GM23338 (cell line): Measurements from ENCODE around the gene SAPCD1.

Source experiments
- CREB1 ChIP-seq: fragments of 250-450 bp; sonication (Bioruptor Pico); IDR thresholded peaks from 2 replicates; pipeline ENCODE4 v1.5.0; 2020; ENCODE audit warnings: low read depth, mild to moderate bottlenecking, moderate library complexity
- EZH2phosphoT487 ChIP-seq: fragments of 200-600 bp; sonication (generic); IDR thresholded peaks from one replicate; pipeline ENCODE4 v1.8.1; 2018; ENCODE audit warnings: antibody characterized with exemption; ENCODE audit not compliant: unreplicated experiment
- POLR2AphosphoS5 ChIP-seq: IDR thresholded peaks from 2 replicates; pipeline ENCODE4 v1.6.1; 2016; ENCODE audit warnings: antibody characterized with exemption, low read depth
- TF ChIP-seq, protein P1 (sequence below): fragments of 250-450 bp; sonication (Bioruptor Pico); IDR thresholded peaks from 2 replicates; pipeline ENCODE4 v1.5.0; 2020; ENCODE audit warnings: mild to moderate bottlenecking, moderate library complexity
- TF ChIP-seq, protein P2 (sequence below): IDR thresholded peaks from one replicate; pipeline ENCODE4 v1.6.1; 2018; ENCODE audit warnings: antibody characterized with exemption; ENCODE audit not compliant: unreplicated experiment

DNA sequence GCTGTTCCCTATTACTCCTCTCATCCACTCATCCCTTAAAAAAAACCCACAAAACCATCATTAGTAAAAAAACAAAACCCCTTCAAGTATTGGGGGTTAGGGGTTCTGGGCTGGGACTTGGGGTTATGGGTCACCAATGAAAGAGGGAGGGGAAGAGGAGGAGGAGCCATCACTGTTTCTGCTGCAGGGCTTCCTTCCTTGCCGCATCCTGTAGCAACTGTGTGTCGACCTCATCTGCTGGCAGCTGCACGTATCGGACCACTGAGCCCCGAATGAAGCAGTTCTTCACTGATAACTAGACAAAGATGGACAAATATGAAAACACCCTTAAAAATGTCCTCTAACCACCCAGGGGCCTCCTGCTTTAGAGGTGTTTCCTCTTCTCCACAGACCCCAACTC lies 35.1 kb downstream of the SAPCD1 start:
- TF ChIP-seq CREB1 (no peak), EZH2phosphoT487 (no peak), POLR2AphosphoS5 (no peak)
- TF ChIP-seq, protein P1, sequence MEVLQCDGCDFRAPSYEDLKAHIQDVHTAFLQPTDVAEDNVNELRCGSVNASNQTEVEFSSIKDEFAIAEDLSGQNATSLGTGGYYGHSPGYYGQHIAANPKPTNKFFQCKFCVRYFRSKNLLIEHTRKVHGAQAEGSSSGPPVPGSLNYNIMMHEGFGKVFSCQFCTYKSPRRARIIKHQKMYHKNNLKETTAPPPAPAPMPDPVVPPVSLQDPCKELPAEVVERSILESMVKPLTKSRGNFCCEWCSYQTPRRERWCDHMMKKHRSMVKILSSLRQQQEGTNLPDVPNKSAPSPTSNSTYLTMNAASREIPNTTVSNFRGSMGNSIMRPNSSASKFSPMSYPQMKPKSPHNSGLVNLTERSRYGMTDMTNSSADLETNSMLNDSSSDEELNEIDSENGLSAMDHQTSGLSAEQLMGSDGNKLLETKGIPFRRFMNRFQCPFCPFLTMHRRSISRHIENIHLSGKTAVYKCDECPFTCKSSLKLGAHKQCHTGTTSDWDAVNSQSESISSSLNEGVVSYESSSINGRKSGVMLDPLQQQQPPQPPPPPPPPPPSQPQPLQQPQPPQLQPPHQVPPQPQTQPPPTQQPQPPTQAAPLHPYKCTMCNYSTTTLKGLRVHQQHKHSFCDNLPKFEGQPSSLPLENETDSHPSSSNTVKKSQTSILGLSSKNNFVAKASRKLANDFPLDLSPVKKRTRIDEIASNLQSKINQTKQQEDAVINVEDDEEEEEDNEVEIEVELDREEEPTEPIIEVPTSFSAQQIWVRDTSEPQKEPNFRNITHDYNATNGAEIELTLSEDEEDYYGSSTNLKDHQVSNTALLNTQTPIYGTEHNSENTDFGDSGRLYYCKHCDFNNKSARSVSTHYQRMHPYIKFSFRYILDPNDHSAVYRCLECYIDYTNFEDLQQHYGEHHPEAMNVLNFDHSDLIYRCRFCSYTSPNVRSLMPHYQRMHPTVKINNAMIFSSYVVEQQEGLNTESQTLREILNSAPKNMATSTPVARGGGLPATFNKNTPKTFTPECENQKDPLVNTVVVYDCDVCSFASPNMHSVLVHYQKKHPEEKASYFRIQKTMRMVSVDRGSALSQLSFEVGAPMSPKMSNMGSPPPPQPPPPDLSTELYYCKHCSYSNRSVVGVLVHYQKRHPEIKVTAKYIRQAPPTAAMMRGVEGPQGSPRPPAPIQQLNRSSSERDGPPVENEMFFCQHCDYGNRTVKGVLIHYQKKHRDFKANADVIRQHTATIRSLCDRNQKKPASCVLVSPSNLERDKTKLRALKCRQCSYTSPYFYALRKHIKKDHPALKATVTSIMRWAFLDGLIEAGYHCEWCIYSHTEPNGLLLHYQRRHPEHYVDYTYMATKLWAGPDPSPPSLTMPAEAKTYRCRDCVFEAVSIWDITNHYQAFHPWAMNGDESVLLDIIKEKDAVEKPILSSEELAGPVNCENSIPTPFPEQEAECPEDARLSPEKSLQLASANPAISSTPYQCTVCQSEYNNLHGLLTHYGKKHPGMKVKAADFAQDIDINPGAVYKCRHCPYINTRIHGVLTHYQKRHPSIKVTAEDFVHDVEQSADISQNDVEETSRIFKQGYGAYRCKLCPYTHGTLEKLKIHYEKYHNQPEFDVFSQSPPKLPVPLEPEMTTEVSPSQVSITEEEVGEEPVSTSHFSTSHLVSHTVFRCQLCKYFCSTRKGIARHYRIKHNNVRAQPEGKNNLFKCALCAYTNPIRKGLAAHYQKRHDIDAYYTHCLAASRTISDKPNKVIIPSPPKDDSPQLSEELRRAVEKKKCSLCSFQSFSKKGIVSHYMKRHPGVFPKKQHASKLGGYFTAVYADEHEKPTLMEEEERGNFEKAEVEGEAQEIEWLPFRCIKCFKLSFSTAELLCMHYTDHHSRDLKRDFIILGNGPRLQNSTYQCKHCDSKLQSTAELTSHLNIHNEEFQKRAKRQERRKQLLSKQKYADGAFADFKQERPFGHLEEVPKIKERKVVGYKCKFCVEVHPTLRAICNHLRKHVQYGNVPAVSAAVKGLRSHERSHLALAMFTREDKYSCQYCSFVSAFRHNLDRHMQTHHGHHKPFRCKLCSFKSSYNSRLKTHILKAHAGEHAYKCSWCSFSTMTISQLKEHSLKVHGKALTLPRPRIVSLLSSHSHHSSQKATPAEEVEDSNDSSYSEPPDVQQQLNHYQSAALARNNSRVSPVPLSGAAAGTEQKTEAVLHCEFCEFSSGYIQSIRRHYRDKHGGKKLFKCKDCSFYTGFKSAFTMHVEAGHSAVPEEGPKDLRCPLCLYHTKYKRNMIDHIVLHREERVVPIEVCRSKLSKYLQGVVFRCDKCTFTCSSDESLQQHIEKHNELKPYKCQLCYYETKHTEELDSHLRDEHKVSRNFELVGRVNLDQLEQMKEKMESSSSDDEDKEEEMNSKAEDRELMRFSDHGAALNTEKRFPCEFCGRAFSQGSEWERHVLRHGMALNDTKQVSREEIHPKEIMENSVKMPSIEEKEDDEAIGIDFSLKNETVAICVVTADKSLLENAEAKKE (CRISPR knock-in tag), result no peak
- TF ChIP-seq, protein P2, sequence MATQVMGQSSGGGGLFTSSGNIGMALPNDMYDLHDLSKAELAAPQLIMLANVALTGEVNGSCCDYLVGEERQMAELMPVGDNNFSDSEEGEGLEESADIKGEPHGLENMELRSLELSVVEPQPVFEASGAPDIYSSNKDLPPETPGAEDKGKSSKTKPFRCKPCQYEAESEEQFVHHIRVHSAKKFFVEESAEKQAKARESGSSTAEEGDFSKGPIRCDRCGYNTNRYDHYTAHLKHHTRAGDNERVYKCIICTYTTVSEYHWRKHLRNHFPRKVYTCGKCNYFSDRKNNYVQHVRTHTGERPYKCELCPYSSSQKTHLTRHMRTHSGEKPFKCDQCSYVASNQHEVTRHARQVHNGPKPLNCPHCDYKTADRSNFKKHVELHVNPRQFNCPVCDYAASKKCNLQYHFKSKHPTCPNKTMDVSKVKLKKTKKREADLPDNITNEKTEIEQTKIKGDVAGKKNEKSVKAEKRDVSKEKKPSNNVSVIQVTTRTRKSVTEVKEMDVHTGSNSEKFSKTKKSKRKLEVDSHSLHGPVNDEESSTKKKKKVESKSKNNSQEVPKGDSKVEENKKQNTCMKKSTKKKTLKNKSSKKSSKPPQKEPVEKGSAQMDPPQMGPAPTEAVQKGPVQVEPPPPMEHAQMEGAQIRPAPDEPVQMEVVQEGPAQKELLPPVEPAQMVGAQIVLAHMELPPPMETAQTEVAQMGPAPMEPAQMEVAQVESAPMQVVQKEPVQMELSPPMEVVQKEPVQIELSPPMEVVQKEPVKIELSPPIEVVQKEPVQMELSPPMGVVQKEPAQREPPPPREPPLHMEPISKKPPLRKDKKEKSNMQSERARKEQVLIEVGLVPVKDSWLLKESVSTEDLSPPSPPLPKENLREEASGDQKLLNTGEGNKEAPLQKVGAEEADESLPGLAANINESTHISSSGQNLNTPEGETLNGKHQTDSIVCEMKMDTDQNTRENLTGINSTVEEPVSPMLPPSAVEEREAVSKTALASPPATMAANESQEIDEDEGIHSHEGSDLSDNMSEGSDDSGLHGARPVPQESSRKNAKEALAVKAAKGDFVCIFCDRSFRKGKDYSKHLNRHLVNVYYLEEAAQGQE, result no peak
